Hindlimb muscle (tissue), 1 donor: ENCODE measurements around the gene S100P. TPM values are rescaled to one million over a fixed set of nuclear protein-coding genes. Genes with fewer than 3 reads are reported as not detected.
"Not testable (repeated sequence)": the region's sequence is repeated elsewhere in the genome, so short reads cannot be mapped to it uniquely, and the experiment has no call there.

Experiments used
- DNase-seq: peaks from one replicate; pipeline ENCODE4 v3.0.0-alpha.2; 2013
- polyA plus RNA-seq: library from polyadenylated mRNA; unstranded; fragments of 120-200 nt; gene quantifications from one replicate; pipeline ENCODE4 v1.2.1, GENCODE V29; 2013; ENCODE audit not compliant: insufficient read length

S100P gene
- 1.8 TPM for polyA plus RNA-seq

GRCh38 chr4:6693231-6694176 is at the start of gene S100P:
Gene S100P, plus strand, starts transcription at chr4:6693878. Its CDS starts 55 bp downstream, at chr4:6693933.
- DNase-seq: no peak

- DNase-seq: no peak
Measured at GRCh38 chr4:6644792-6645530, 48.7 kb upstream of the S100P start.

GRCh38 chr4:6647169-6647568 is 46.5 kb upstream of the S100P start:
- no peak for DNase-seq

- DNase-seq: no peak
Measured at GRCh38 chr4:6647582-6648230, 46.0 kb upstream of the S100P start.

- DNase-seq: no peak
Measured at GRCh38 chr4:6649216-6649615, 44.5 kb upstream of the S100P start.

GRCh38 chr4:6654211-6654610 is 39.5 kb upstream of the S100P start:
- not testable (repeated sequence) for DNase-seq

GRCh38 chr4:6655291-6655690 is 38.4 kb upstream of the S100P start:
- not testable (repeated sequence) for DNase-seq

- no peak for DNase-seq
Measured at GRCh38 chr4:6655924-6656323, 37.8 kb upstream of the S100P start.

- no peak for DNase-seq
Measured at GRCh38 chr4:6657242-6658208, 36.2 kb upstream of the S100P start.

GRCh38 chr4:6658209-6658595 is 35.5 kb upstream of the S100P start:
- DNase-seq: no peak

- peak; percentile 35 for DNase-seq
Measured at GRCh38 chr4:6658597-6659075, 35.0 kb upstream of the S100P start.

GRCh38 chr4:6659897-6660296 is 33.8 kb upstream of the S100P start:
- no peak for DNase-seq

- no peak for DNase-seq
Measured at GRCh38 chr4:6660430-6660829, 33.2 kb upstream of the S100P start.

GRCh38 chr4:6662591-6662990 is 31.1 kb upstream of the S100P start:
- no peak for DNase-seq

GRCh38 chr4:6663596-6664393 is 29.9 kb upstream of the S100P start:
- no peak for DNase-seq

GRCh38 chr4:6665320-6665654 is 28.4 kb upstream of the S100P start:
- no peak for DNase-seq

GRCh38 chr4:6668391-6668790 is 25.3 kb upstream of the S100P start:
- DNase-seq: no peak

- DNase-seq: no peak
Measured at GRCh38 chr4:6671648-6672047, 22.0 kb upstream of the S100P start.

- DNase-seq: no peak
Measured at GRCh38 chr4:6672131-6672530, 21.5 kb upstream of the S100P start.

GRCh38 chr4:6672541-6673190 is 21.0 kb upstream of the S100P start:
- DNase-seq: not testable (repeated sequence)
